HG02852 (cell line): ENCODE measurements around the gene VAPB.

Source experiments
- ATAC-seq: cut with Tn5 transposase; IDR thresholded peaks from one replicate; pipeline ENCODE4 v1.9.1; 2021; ENCODE audit warnings: mild to moderate bottlenecking, moderate library complexity; ENCODE audit not compliant: unreplicated experiment

VAPB gene

DNA sequence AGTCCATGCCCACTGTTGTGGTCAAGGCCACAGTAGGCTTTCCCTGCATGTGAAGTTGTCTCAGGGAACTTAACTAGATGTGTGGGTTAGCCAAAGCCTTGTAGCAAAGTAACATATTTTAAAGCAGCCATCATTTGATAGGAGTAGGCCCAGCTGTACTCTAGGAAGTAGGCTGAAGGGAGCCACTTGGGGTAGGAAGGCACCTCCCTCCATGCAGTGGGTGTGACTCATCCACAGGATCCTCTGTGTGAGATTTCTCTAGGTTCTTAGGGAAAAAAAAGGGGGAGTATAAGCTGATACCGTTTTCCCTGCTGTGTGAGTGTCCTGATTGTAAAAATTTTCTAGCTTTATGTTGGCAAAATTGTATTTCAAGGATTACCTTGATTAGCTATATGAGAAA, 44.7 kb downstream of the VAPB start:
- ATAC-seq, result no peak

DNA sequence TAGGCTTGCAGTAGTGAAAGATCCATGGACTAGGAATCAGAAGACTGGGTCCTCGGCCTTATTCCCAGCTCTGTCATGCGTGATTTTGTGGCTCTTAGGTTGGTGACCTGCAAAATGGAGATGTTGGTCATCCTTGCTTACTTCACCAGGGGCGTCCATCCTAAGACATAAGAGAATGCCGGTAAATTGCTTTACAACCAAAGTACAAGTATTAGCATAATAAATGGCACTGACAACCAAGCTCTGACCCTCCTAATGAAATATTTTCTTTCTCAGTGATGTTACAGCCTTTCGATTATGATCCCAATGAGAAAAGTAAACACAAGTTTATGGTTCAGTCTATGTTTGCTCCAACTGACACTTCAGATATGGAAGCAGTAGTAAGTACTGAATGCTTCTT, 45.3 kb downstream of the VAPB start:
- no peak for ATAC-seq

DNA sequence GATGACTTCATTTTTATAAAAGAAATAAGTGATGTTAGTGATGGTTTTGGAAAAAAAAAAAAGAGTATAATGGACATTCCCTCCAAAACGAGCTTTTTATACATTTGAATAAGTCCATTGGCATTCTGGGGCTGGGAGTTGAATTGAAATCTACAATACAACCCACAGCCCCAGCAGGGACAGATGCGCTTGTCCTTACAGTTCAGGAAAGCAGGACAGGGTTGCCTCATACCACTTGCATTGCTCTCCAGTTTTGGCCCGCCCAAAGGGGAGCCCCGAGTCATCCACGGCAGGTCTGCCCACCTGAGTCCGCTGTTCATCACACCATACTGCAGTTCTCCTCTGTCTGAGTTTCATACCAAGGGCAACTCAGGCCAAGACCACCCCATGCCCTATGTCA, 46.2 kb downstream of the VAPB start:
- no peak for ATAC-seq

DNA sequence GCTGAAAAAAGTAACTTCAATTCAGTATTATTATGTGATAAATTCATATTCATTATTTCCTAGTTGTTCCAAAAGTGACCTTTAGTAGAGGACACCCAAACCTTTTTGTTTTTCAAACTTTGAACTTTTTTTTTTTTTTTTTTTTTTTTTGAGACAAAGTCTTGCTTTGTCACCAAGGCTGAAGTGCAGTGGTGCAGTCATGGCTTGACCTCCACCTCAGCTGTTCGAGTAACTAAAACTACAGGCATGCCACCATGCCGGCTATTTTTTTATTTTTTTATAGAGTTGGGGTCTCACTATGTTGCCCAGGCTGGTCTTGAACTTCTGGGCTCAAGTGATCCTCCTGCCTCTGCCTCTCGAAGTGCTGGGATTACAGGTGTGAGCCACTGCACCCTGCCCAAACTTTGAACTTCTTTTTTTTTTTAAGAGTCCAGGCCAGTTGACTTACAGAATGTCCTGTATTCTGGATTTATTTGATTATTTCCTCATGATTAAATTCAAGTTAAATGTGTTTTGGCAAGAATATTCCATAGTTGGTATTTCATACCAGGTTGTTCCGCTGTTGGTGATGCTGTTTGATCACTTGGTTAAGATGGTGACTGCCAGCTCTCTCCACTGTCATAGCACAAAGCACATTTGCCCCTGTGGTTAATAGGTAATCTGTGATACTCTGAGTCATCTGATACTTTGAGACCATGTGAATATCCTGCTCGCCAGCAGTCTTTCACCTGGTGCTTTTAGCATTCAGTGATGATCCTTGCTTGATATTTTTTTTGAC, 48.0 kb downstream of the VAPB start:
- ATAC-seq, result no peak

DNA sequence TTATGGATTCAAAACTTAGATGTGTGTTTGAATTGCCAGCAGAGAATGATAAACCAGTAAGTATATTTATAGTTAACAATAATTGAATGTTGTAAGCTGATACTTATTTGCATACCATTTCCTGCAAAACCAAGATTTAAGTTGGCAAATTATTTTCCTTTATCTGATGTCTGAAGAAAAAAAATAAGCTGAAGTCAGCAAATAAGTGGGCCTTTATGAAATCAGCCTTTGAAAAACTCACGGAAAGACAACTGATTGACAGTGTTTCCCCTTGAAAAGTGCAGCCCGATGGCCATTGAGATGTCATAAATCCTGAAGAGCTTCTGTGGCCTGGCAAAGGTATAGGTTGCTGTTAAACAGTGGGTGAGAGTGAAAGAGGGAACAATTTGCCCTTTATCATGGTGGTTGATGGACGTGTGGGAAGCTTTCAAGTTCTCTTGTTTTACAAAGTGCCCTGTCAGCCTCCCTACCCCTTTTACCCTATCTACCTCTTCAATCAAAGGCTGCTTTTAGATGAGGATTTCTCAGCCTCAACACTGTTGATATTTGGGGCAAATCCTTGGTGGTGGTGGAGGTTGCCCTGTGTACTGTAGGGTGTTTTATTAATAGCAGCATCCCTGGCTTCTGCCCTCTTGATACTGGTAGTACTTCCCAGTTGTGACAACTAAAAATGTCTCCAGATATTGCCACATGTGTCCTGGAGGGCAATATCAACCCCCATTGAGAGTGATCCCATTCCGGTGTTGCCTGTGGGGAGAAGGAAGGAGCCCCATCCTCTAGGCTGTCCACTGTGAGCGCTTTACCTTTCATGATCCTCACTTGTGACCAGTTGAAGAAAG, 50.2 kb downstream of the VAPB start:
- ATAC-seq, result no peak

DNA sequence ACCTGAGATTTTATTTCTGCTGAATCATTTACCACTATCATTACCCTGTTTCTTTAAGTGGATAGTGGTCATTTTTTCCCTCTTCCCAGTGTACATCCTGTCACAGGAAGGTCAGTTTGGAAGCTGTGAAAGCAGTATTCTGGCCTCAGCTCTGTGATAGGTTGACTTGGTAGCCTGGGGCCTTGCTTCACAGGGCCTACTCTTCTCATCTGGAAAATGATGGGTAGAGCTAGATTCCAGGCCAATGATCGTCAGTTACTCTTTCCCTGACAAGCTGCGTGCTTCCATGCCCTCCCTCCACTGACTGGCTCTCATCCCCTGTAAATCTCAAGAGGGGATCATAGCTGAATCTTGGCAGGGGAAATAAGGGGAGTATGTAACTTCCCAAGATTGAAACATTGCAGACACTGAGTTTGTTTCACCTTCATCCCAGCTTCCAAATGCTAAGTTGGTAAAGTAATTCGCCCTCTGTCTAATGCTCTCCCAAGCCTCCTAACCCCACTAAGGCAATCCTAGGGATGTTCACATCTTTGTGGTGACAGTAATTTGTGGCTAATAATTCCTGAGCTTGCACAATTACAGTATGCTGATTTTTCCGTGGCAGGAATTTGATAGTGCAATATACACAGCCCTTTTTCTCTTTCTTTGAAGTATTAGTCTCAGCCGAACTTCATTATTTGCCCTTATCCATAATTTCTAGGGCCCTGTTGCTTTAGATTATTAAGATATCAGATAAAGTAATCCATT, 51.2 kb downstream of the VAPB start:
- no peak for ATAC-seq

DNA sequence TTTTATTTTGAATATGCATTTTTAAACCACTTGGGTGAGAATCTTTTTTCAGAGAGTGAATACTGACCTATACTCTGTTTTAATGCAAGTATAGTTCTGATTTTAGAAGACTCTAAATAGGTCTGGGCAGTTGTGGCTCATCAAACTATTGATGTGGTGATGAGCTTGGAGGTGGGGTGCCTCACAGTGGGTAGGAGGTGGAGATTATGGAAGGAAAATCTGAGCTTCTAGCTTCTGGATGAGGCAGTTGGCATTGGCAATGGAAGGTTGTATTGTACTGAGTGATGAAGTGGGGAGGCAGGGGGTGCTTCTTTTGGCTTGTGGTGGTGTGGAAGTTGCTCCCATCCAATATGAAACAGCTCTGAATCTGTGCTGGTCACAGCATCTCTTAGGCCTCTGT, 52.7 kb downstream of the VAPB start:
- no peak for ATAC-seq

DNA sequence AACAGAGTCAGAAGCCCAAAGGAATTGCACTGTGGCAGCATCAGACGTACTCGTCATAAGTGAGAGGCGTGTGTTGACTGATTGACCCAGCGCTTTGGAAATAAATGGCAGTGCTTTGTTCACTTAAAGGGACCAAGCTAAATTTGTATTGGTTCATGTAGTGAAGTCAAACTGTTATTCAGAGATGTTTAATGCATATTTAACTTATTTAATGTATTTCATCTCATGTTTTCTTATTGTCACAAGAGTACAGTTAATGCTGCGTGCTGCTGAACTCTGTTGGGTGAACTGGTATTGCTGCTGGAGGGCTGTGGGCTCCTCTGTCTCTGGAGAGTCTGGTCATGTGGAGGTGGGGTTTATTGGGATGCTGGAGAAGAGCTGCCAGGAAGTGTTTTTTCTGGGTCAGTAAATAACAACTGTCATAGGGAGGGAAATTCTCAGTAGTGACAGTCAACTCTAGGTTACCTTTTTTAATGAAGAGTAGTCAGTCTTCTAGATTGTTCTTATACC, 55.8 kb downstream of the VAPB start:
- ATAC-seq, result no peak

DNA sequence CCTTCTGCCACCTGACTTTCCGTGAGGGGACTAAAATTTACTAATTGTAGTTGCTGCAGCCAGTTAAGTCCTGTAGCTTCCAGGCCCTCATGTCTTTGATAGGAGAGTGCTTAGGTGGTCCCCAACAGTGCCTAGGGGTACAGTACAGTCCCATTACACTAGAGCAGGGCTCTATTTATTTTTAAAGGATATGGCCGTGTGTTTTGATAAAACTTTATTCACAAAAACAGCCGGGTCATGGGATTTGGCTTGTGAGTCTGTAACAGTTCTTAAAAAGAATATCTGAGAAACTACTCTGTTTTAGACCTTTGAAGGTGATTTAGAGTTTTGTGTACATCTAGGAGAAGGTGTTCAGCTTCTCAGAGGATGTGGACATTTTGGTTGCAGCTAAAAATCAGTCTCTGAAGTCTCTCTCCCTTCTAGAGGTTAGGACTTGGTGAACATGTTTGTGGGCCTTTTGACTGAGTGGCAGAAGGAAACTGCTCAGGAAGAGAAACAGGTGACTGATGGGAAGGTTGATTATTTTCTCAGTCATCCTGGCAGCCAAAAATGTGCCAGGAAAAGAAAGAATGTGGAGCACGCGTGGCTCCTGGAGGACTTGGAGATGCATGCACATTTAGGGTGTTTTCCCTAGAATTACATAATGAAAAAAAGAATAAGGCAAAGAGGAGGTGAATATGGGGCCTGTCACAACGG, 57.4 kb downstream of the VAPB start:
- ATAC-seq, result no peak

DNA sequence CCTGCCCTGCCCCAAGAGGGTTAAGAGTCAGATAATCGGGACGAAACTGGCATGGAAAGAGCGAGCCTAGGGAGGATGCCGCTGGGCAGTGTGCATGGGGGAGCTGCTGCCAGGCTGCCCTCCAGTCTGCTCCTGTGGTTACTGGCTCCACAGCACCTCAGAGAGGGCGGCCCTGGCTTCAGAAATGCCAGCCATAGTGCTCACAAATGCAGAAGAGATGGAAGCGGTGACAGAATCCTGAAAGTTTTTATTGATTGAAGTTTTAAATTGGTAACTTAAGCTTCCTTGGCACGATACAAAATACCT, 57.9 kb downstream of the VAPB start:
- no peak for ATAC-seq

DNA sequence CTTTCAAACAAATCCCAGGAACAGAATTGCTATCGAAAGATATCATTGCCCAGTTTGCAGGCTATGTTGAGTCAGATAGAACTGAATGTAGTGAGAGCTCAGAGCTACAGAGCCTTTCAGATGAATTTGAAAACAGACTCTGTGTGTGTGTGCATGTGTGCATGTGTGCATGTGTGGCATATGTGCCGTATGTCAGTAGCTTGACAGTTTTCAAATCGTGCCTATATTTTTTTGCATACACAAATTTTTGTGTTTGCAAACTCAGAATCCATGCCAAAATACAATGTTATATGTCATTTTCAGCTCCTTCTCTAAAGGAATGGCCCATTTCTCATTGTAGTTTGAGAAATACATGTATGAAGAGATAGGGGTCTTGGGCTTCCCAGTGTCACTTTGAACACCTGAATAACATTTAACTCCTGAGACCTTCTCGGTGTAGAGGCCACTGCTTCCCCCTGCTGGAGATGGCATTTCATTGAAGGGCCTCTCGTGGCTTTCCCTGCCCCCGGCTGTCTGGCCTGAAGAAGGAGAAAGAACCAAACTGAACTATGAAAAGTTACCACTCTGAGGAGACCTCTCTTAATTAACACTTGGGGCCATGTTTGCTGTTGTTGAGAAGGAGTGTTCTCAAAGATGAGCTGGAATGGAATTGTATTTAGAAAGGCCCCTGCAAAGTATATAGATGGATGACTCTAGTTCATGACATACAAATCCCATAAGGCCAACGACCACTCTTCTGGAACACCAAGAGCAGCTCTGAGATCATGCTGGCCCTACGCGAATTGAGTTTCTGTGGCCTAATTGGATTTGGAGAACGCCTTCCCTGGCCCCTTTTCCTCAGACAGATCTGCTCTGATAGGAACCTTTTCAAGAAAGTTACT, 58.7 kb downstream of the VAPB start:
- no peak for ATAC-seq

DNA sequence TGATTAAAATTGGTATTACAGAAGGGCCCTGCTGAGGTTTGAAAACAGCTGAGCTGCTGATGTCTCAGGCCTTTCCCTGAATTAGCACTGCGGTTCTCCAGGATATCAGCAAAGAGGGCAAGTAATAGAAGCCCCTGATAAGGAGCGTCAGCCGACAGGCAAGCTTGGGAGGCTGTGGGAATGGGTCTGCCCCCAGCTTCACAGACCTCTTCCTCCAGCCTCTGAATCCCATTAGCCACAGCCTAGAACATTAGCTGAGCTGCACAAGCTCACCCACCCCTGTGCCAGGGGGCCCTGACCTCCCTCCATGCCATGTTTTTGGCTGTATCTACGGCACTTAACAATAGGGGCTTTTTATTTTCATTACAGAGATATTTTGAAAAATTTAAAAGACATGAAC, 59.9 kb downstream of the VAPB start:
- ATAC-seq, result no peak

DNA sequence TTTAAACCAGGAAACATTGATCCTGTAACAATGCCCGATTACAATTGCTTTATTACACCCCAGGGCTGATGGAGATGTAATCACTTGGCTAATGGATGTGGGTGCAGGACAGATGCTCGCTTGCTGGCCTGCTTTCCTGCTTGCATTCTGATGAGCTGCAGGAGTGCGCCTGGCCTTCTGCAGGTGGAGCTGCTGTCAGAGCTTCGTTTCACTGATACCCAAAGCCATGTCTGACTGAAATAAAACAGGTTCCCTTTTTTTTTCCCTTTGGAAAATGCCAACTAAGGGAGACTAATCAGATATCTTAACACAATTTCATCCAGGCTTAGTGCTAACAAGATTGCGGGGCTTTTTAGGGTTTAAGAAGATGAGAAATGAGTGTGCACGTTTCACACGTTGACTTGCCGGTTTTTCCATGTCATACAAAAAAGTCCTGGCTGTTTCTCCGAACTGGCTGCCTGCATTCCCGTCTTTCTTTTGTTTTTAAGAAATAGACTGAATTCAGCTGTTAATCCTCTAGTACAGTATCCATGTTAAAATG, 60.7 kb downstream of the VAPB start:
- ATAC-seq, result no peak

DNA sequence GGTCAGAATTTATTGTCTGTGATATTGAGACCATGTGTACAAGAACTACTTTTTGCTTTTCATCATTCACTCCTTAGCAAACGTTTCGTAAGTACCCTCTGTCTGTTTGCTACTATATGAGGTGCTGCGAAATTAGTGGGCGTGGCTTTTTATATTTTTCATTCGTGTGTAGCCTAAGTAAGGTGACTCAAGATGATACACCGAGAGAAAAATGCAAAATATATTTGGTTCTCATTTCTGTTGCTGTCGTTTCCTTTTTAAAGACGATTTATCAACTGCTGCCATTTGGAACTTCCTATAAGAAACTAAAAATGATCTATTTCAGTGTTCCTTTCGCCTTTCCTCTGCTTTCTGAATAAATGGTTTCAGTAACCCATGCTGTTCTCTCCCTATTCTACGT, 61.2 kb downstream of the VAPB start:
- ATAC-seq, result peak; percentile 75

DNA sequence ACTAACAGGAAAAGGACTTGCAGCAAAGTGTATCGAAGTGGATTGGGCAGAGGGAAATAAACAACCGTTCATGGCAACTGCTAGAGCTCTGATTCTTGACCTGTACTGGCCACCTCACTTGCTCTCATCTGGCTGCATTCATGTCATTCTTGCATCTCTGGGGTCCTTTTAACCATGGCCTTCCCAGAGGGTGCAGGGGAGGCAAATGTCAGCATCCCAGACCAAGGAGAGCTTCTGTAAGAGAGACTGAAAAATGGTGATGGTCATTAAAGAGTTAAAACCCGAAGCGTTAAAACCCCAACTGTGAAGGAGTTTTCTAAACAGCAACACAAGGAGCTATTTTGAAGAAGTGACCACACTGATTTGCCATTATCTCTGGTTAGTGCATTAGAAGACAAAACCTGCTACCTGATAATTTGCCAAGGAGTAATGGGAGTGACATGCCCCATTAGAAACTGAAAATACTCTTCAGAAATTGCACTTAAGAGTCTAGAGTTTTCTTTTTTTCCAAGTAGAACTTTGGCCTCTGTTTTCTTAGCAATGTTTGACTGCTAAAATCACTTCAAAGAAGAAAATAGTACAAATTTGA, 63.7 kb downstream of the VAPB start:
- no peak for ATAC-seq

DNA sequence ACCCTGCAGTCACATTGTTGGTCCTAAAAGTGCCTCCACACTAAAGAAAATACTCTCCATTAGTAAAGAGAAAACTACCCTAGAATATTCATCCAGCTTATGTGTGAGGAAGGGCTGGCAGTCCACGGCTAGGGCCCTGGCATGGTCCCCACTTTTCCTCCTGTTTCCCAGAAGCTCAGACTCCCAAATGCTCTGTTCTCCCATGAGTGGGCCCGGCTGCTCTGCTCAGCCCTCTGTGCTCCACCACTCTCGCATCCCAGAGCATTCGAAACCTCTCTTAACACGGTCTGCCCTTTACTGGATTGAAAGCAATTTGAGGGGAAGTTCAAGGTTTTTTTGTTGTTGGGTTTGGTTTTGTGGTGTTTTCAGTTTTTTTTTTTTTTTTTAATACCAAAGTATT, 64.4 kb downstream of the VAPB start:
- no peak for ATAC-seq

DNA sequence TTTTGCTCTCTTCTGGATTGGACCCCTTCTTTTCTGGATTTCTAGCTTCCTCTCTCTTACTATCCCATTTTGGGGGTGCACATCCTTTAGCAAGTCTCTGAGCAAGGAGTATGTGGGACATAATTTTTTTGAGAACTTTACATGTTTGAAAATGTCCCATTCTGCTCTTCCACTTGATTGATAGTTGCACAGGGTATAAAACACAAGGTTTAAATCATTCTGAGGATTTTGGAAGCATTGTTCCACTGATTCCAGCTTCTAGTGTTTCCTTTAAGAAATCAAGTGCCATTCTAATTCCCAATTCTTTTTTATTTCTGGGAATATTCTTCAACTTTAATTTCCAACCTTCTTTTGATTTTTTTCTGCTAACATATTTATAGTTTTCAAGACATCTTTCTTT, 65.4 kb downstream of the VAPB start:
- ATAC-seq, result no peak

DNA sequence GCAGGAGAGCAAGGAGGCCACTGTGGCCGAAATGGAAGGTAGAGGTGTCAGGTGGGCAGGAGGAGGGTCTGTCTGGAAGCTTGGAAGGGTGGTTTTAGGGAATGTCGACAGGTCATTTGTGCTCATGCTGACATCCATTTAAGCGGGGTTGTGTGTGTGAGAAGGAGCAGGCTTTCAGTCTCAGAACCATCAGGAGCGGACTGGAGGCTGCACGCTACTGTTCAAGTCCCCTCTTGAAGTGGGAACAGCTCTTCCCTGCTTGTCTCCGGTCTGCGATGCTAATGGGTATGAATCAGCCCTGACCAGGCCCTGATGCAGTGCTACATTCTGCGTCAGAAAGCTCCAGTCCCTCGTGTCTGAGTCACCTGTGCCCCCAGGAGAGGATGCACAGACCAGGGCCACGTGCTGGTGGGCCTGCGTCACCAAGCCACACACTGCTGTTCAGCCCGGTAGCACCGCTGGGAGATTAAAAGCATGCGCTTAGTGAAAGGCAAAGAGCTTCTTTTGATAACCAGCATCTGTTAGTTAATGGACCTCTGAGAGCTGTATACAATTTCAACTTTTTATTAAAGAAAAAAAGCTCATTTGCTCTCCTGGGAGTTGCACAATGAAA, 68.2 kb downstream of the VAPB start:
- ATAC-seq, result no peak
